Esophagus squamous epithelium (tissue), 4 donors: ENCODE results near the gene NTN5.
"Not testable (repeated sequence)": the region's sequence is repeated elsewhere in the genome, so short reads cannot be mapped to it uniquely, and the experiment has no call there.

Experiments used
- POLR2A ChIP-seq, 4 donors: fragments of 450-650 bp; IDR thresholded peaks; one replicate each; pipeline ENCODE4 v1.6.1; 2017; ENCODE audit warnings: antibody characterized with exemption in 4 of 4, mild to moderate bottlenecking in 4 of 4, moderate library complexity in 3 of 4
- TF ChIP-seq, protein P1 (sequence below), 6 experiments: fragments of 450-650 bp in 4 of 6; fragments of 200-600 bp in 2 of 6; sonication (generic) in 2 of 6; IDR thresholded peaks; one replicate each; pipeline ENCODE4 v1.5.1; 2016 to 2019; ENCODE audit warnings: antibody characterized with exemption in 6 of 6, mild to moderate bottlenecking in 4 of 6, moderate library complexity in 4 of 6

DNA sequence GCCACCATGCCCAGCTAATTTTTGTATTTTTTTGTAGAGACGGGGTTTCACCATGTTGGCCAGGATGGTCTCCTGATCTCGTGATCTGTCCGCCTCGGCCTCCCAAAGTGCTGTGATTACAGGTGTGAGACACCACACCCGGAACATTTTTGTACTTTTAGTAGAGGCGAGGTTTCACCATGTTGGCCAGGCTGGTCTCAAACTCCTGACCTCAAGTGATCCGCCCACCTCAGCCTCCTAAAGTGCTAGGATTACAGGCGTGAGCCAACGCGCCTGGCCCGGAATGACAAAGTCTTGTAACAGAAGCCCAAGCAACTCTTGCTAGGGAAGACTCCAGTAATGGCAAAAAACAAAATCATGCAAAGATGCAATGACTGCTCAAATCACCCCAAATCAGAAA, 40.5 kb downstream of the NTN5 start:
- TF ChIP-seq, protein P1, sequence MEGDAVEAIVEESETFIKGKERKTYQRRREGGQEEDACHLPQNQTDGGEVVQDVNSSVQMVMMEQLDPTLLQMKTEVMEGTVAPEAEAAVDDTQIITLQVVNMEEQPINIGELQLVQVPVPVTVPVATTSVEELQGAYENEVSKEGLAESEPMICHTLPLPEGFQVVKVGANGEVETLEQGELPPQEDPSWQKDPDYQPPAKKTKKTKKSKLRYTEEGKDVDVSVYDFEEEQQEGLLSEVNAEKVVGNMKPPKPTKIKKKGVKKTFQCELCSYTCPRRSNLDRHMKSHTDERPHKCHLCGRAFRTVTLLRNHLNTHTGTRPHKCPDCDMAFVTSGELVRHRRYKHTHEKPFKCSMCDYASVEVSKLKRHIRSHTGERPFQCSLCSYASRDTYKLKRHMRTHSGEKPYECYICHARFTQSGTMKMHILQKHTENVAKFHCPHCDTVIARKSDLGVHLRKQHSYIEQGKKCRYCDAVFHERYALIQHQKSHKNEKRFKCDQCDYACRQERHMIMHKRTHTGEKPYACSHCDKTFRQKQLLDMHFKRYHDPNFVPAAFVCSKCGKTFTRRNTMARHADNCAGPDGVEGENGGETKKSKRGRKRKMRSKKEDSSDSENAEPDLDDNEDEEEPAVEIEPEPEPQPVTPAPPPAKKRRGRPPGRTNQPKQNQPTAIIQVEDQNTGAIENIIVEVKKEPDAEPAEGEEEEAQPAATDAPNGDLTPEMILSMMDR (IDR thresholded peaks at IDR 0.05): not testable (repeated sequence)
- TF ChIP-seq POLR2A (IDR thresholded peaks at IDR 0.05): not testable (repeated sequence)
